Measurements from ENCODE around the gene EFR3B. TPM values are rescaled to one million over a fixed set of nuclear protein-coding genes. Genes with fewer than 3 reads are reported as not detected.

EFR3B gene
- total RNA-seq, 1 donor from 2014 or later = 1.5 TPM

DNA sequence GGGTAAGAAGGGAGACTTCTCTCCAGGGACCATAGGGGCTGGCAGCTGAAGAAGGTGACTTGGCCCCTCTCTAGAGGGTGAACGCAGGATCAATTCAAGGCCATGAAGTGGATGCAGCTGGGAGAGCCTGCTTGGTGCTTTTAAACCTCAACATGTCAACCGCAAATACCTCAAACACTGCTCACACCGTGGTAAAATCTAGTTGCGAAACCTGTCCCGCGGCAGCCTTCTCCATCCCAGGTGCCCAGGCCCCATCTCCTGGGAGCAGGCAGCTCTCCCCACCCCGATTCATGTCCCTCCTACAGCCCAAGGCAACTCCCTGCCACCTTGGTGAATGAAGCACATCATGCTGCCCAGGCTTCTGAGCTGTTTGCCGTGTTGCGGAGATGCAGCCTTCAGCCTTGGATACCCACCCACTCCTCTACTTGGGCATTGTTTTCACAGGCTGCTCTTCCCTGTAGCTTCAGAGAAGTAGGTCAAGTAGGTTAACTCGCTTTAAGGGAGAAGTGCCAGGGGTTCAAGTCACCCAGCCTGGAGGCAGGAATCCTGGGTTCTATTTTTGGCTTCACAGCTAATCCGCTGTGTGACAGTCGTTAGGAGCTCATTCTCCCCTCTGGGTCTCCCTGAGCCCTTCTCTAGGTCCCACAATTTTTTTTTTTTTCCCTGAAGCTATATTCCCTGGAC, 6.2 kb upstream of the EFR3B start:
- DNase-seq (ENCODE audit: extremely low read depth, low read depth, low spot score) = no peak

- no peak for DNase-seq (ENCODE audit: extremely low read depth, low read depth, low spot score)
These were observed 5.7 kb upstream of the EFR3B start for GRCh38 chr2:25036221-25036559.

DNA sequence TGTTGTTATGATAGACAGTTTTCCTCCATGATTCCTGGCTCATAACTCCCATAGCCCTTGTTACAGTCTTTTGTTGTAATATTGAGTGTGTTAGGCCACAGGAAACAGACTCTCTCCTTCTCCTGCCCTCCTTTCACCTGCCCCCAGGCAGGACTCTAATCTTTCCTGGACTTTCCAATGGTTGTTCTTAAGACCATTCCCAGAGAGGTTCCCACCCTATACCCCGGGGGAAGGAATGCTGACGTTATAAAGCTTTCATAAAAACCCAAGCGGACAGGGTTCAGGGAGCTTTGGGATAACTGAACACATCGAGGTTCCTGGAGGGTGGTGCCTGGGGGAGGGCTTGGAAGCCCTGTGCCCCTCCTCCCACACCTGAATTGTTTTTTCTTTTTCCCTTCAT, 2.8 kb upstream of the EFR3B start:
- DNase-seq (ENCODE audit: extremely low read depth, low read depth, low spot score) = no peak

DNA sequence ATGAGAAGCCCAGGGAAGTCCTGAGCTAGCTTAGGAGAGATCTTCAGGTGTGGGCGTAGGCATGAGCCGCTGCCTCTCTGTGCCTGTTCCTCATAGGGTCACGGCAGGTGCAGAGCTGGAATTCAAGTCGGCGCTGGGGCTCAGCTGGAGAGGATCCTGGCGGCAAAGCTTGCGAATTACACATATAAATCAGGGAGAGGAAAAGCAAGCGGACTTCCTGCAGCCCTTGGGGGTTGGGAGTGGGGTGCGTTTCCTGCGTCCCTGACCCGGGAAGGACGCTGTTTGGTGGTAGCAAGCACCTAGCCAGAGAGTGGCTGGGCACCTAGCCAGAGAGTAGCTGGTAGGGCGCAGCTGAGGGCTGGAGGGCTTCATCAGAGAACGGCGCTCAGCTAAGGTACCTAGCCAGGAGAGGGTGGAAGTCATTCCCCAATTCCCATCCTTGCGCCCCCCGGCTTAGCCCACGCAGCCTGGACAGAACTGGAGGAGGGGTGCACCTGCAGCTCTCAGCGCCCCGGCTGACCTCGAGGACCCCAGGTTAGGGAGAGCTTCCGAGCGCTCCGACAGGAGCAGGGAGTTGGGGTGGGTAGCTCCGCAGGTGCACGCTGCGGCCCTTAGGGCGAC, 459 bp upstream of the EFR3B start:
- no peak for DNase-seq (ENCODE audit: extremely low read depth, low read depth, low spot score)

DNA sequence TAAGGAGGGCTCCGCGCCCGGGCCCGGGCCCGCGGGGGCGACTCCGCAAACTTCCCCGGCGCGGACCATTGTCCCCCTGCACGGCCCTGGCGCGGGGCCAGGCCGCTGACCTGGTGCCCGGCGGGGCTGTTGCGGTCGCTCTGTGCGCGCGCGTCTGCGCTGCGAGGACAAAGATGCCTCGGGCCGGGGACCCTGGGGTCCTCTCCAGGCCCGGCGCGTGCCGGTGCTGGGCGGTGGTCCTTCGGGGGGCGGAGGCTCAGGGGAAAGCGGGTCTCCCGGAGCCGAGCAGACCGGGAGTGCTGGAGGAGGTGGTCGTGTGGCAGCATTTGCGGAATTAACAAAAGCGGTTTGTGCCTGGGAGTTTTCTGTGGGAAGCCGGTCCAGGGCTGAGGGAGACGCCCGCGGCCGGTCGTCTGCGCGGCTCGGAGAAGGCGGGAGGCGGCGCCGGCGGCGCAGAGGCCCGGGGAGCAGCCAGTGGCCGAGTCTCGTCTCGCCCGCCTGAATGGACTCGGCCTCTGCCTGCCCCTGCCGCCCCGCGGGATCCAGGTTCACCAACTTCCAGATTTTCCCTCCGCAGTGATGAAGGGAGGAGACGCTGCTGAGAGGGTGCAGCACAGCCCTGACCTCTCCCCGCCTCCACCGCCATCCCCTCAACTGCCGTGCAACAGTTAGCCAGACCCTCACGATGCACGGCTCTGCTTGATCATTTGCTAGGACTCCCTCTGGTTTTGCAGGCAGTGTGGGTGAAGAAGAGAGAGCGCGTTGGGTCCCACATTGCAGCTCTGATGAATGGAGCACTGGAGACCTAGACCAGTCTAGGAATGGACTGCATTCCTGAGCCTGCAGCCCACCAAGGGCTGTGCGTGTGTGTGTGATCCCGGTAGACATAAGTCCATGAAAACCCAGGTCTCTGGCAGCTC, 705 bp downstream of the EFR3B start:
- DNase-seq (ENCODE audit: extremely low read depth, low read depth, low spot score) = no peak

DNA sequence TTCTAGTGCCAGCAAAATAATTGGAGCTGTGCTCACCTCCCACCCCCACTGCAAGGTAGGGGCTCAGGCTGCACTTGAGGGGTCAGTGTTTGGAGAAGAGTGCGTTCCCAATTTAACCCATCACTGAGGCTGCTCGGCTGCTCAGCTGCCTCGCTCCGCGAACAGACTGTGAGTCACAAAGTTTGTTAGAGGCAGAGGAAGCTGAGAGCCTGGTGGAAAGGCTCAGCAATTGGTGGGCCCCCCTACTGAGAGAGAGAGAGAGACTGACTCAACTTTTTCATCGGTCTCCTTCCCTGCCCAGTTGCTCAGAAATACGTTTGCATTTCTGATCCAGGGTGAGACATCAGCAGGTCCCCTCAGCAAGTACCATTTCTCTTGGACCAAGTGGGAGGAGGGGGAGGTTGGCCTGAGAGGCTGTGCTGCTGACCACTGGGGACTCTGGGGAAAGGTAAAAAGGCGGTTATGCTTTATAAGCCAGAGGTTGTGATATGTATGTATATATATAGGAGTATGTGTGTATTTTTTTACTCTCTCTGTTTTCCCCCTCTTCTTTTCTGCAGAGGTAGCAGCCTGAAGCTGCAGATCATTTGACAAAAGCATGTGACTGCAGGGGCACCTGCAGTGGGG, 1.5 kb downstream of the EFR3B start:
- no peak for DNase-seq (ENCODE audit: extremely low read depth, low read depth, low spot score)

GRCh38 chr2:25044011-25044410, 2.1 kb downstream of the EFR3B start:
- no peak for DNase-seq (ENCODE audit: extremely low read depth, low read depth, low spot score)

GRCh38 chr2:25044990-25045389, 3.1 kb downstream of the EFR3B start:
- DNase-seq (ENCODE audit: extremely low read depth, low read depth, low spot score) = no peak

GRCh38 chr2:25049422-25049821, 7.5 kb downstream of the EFR3B start:
- DNase-seq (ENCODE audit: extremely low read depth, low read depth, low spot score) = no peak

GRCh38 chr2:25050128-25050527, 8.3 kb downstream of the EFR3B start:
- DNase-seq (ENCODE audit: extremely low read depth, low read depth, low spot score) = no peak

DNA sequence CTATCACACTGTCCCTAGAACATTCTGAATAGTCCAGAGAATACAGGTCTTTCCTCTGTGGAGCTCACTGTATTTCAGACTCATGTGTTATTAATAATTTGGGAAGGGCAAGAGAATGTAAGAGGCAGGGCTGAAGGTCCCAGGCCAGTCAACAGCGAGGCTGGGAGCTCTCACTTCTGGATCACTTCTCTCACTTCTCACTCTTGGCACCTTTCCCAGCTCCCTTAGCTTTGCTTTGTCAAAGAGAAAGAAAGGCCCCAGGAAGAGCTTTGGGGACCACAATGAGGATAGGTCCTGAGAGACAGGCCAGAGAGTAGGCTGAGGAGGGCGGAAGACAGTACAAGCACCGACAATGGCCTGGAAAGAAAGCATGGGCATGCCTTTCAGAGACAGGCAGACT, 11.2 kb downstream of the EFR3B start:
- no peak for DNase-seq (ENCODE audit: extremely low read depth, low read depth, low spot score)

- no peak for DNase-seq (ENCODE audit: extremely low read depth, low read depth, low spot score)
These were observed 12.8 kb downstream of the EFR3B start for GRCh38 chr2:25054720-25055119.

DNA sequence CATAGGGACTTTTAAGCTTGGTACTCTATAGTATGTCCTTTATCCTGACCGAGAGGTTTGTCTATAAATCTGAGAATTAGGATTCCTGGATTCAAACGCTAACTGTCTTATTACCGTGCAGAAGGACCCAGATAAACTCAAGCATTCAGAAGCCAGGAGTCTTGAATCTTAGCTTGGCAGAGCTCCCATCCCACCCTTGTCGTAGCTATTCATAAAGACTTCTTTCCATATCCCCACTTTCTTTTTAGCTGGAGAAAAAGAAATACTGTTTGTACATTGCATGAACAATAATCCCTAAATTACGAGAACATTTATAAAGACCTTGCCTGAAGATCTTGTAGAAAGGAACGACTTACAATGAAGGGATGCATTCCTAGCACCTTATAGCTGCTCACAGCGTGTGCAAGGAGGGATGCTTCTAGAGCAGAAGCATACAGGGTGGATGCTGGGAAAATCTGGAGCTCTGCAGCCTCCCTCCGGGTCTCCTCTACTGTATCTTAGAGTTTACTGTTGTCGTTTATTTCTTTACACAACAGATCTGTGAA, 13.6 kb downstream of the EFR3B start:
- DNase-seq (ENCODE audit: extremely low read depth, low read depth, low spot score) = no peak

GRCh38 chr2:25056098-25056821, 14.4 kb downstream of the EFR3B start:
- no peak for DNase-seq (ENCODE audit: extremely low read depth, low read depth, low spot score)

- no peak for DNase-seq (ENCODE audit: extremely low read depth, low read depth, low spot score)
These were observed 20.6 kb downstream of the EFR3B start for GRCh38 chr2:25062511-25062917.

DNA sequence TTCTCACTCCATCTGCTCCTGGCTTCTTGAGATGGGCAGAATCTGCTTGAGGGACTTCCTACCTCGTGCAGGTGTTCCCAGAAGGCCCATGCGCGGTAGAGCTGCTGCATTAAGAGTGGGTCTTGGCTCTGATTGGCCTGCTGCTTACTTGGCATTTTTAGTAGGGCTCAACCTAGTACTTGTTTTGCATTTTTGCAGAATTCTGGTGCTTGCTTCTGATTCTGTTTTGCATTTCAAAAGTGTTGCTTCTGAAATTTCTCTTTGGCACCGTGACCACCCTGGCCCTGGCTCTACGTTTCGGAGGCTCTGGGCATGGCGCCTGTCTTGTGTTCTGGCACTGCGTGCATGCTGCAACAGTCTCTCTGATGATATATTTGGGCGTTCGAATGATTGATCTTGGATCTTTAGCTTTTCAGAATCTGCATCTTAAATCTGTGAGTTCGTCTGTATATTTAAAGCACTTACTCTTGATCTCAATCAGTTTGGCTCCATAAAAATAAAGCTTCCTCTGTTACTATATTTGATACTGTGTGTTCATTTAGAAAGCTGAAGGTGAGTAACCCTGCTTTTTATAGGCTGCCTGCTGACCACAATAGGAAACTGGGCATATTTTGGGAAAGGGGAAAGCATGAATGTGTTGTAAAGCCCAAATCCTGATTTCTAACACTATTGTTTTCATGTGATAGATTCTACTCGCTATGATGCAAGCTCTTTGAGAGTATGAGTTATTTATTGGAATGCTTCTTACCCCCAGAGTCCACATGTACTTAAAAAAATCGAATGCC, 22.2 kb downstream of the EFR3B start:
- no peak for DNase-seq (ENCODE audit: extremely low read depth, low read depth, low spot score)

DNA sequence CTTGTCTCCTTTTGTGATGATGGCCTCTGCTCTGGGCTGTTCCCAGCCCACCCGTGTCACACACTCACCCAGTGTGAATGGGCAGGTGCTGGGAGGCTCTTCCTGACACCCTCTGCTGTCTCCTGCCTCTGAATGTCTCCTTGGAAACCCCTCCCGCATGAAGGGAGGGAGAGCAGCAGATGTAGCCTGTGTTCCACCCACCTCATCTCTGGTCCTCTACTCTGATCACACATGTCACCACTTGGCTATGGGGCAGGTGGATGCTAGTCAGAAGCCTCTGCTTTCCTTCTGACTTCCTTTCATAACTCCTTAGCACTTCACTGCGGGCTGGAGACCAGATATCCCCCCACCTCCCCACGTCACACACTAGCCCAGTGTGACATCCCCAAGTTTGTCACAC, 23.9 kb downstream of the EFR3B start:
- no peak for DNase-seq (ENCODE audit: extremely low read depth, low read depth, low spot score)

DNA sequence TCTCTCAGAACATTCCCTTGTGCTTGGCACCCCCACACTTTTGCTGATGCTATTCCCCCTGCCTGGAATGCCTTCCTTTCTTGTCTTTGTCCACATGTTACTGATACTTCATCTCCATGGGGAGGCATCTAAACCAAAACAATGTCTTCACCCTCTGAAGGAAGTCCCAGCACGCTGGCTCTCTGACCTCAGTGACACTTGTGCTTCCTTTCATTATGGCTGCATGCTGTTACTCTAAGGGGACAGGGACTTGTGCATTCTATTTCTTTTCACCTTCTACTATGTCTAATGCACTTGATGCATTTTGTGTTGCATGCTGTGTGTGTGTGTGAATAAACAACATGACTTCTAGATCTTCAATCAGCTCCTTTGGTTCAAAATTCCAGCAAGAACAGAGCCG, 24.6 kb downstream of the EFR3B start:
- DNase-seq (ENCODE audit: extremely low read depth, low read depth, low spot score) = no peak

- DNase-seq (ENCODE audit: extremely low read depth, low read depth, low spot score) = no peak
These were observed 26.3 kb downstream of the EFR3B start for GRCh38 chr2:25068217-25068616.

- no peak for DNase-seq (ENCODE audit: extremely low read depth, low read depth, low spot score)
These were observed 30.1 kb downstream of the EFR3B start for GRCh38 chr2:25071966-25072365.

Data from glomerular endothelial cell (primary cell).